Caco-2 (cell line): ENCODE data around the gene CCDC169. TPM values are rescaled to one million over a fixed set of nuclear protein-coding genes. Genes with fewer than 3 reads are reported as not detected.

Source experiments
- BruUV-seq: library from RNA; stranded (reverse); fragments of 400-500 nt; replicated peaks from 2 replicates; lab custom pipeline; 2021; lab: Mats Ljungman, UMichigan
- CTCF ChIA-PET: fragments of 300-600 bp; sonication (Branson Sonifier 250); formaldehyde crosslinking; loops from one replicate; lab custom pipeline; 2022; ENCODE audit warnings: antibody characterized with exemption; lab: Charles Lee
- POLR2A ChIA-PET: fragments of 300-600 bp; sonication (Branson Sonifier 250); formaldehyde crosslinking; loops from one replicate; lab custom pipeline; 2022; ENCODE audit warnings: antibody characterized with exemption; lab: Charles Lee
- DNase-seq, 2 experiments: peaks; one replicate each; pipeline versions ENCODE4 v3.0.0 to v3.0.0-alpha.2; 2020 to 2022
- H3K27me3 ChIP-seq: replicated peaks from 2 replicates; pipeline ENCODE4 v1.6.0; 2011; ENCODE audit warnings: low read length; ENCODE audit not compliant: control insufficient read depth, insufficient read depth
- H3K36me3 ChIP-seq: 2 replicates; pipeline ENCODE4 v1.5.1; 2011; ENCODE audit warnings: low read length; ENCODE audit not compliant: control insufficient read depth, insufficient read depth
- H3K4me1 ChIP-seq: fragments of 250-450 bp; sonication (Bioruptor Pico); 2 replicates; pipeline ENCODE4 v1.5.1; 2020; ENCODE audit warnings: mild to moderate bottlenecking
- H3K4me3 ChIP-seq: 2 replicates; pipeline ENCODE4 v1.5.1; 2011; ENCODE audit warnings: low read depth, mild to moderate bottlenecking, control low read depth, low read length
- H3K9me3 ChIP-seq: fragments of 250-450 bp; sonication (Bioruptor Pico); 2 replicates; pipeline ENCODE4 v1.5.1; 2020; ENCODE audit warnings: mild to moderate bottlenecking, moderate library complexity
- H3K27ac Mint-ChIP-seq: one replicate; pipeline ENCODE4 v1.8.0; 2022; ENCODE audit warnings: mixed read lengths; ENCODE audit not compliant: unreplicated experiment
- H3K27me3 Mint-ChIP-seq: one replicate; pipeline ENCODE4 v1.8.0; 2022; ENCODE audit warnings: mixed read lengths; ENCODE audit not compliant: insufficient read depth, unreplicated experiment
- H3K36me3 Mint-ChIP-seq: one replicate; pipeline ENCODE4 v1.8.0; 2022; ENCODE audit warnings: mild to moderate bottlenecking, mixed read lengths; ENCODE audit not compliant: insufficient read depth, unreplicated experiment
- H3K4me1 Mint-ChIP-seq: one replicate; pipeline ENCODE4 v1.8.0; 2022; ENCODE audit warnings: low read depth, mixed read lengths; ENCODE audit not compliant: unreplicated experiment
- H3K4me3 Mint-ChIP-seq: one replicate; pipeline ENCODE4 v1.8.0; 2022; ENCODE audit warnings: mild to moderate bottlenecking, moderate library complexity, mixed read lengths; ENCODE audit not compliant: unreplicated experiment
- H3K9me3 Mint-ChIP-seq: one replicate; pipeline ENCODE4 v1.8.0; 2022; ENCODE audit warnings: mixed read lengths; ENCODE audit not compliant: unreplicated experiment
- intact Hi-C: fragments of 100-400 bp; cut with micrococcal nuclease; formaldehyde crosslinking; loops from one replicate; pipeline ENCODE4 v1.10.0; 2022; ENCODE audit not compliant: unreplicated experiment
- total RNA-seq: library from RNA; stranded (reverse); gene quantifications from 2 replicates; pipeline ENCODE4 v1.2.3, GENCODE V29; 2022
- TF ChIP-seq, protein P1 (sequence below), 2 experiments: fragments of 200-600 bp in 1 of 2; IDR thresholded peaks; 1 replicate in 1 of 2; 2 replicates in 1 of 2; pipeline versions ENCODE4 v1.5.1 to v1.8.0; 2011 to 2022; ENCODE audit warnings: antibody characterized with exemption in 1 of 2, control low read depth in 1 of 2, inconsistent platforms in 1 of 2, low read depth in 1 of 2, low read length in 1 of 2, mild to moderate bottlenecking in 1 of 2, moderate library complexity in 1 of 2; ENCODE audit not compliant: insufficient read depth in 1 of 2, severe bottlenecking in 1 of 2, unreplicated experiment in 1 of 2

The CCDC169 gene
- total RNA-seq, 1 experiment from 2014 or later, result not detected

DNA sequence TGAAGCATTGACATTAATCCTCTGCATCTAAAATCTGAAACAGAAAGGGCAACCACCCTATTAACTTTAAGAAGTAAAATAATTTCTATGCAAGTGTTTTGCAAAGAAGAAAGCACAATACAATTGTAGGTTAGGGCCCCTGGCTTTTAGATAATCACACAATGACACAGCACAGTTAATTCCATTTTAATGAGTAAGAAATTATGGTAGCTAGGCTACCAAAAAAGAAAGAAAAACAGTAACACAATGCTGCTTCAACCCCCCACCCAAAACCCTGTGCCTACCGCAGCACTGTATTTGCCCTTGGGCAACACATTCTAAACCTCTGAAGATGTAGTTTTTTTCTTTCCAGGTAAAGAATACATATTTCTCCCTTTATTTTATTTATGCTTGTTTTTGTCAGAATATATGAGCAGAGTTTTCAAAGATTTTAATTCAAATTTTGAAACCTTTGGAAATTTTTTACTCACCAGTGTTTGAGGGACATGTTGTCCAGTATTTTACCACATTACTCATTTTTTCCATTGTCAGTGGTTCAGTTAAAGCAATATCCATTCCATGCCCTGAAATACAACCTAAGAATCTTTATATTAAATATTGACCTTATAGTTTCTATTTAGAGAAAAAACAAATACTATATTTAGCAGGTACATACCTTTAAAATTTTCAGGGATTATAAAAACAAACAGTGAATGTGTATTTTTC is 104.3 kb downstream of the CCDC169 start:
- DNase-seq, result no peak
- H3K27me3 ChIP-seq, result no peaks in the 10 kb centered on the region
- Mint-ChIP-seq H3K36me3 (no peaks in the 10 kb centered on the region), H3K27ac (no peak overlapping the region), H3K27me3 (peaks cover 11% of the 10 kb centered on the region), H3K4me1 (no peaks in the 10 kb centered on the region), H3K4me3 (no peak overlapping the region), H3K9me3 (no peaks in the 10 kb centered on the region)
- BruUV-seq, result no TSS peak
- POLR2A ChIA-PET, result no interaction called here
- H3K36me3 ChIP-seq, result no peaks in the 10 kb centered on the region
- no peaks in the 10 kb centered on the region for H3K4me1 ChIP-seq
- H3K4me3 ChIP-seq, result no peak overlapping the region
- CTCF ChIA-PET, result no interaction called here
- TF ChIP-seq, protein P1, sequence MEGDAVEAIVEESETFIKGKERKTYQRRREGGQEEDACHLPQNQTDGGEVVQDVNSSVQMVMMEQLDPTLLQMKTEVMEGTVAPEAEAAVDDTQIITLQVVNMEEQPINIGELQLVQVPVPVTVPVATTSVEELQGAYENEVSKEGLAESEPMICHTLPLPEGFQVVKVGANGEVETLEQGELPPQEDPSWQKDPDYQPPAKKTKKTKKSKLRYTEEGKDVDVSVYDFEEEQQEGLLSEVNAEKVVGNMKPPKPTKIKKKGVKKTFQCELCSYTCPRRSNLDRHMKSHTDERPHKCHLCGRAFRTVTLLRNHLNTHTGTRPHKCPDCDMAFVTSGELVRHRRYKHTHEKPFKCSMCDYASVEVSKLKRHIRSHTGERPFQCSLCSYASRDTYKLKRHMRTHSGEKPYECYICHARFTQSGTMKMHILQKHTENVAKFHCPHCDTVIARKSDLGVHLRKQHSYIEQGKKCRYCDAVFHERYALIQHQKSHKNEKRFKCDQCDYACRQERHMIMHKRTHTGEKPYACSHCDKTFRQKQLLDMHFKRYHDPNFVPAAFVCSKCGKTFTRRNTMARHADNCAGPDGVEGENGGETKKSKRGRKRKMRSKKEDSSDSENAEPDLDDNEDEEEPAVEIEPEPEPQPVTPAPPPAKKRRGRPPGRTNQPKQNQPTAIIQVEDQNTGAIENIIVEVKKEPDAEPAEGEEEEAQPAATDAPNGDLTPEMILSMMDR (IDR thresholded peaks at IDR 0.05; ENCODE audit: insufficient read depth in 1 of 2, low read depth in 1 of 2, low read length in 1 of 2, severe bottlenecking in 1 of 2, unreplicated experiment in 1 of 2), result no peak
- intact Hi-C loops, result no loop called here
- 0 out of 2 replicates have a peak, but pooled peaks cover 3% of the 10 kb centered on the region for H3K9me3 ChIP-seq

DNA sequence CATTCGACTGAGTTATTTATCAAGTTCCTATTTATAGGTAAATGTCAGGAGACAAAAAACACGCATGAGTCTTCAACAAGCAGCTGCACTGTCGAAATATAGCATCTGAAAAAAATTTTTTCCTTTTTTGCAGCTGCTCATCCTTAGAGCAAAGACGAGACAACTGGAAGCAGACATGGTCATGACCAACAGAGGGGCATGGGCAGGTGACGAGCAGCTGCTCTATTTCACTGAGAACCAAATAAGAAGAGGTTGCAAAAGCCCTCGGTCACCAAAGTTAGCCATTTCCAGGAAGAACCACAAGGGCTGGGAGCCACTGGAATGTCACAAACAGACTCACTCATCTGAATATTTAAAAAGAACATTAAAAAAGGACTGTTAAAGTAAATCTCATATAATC is 105.4 kb downstream of the CCDC169 start:
- H3K4me3 Mint-ChIP-seq, result no peak overlapping the region
- intact Hi-C loops, result no loop called here
- H3K36me3 Mint-ChIP-seq, result no peaks in the 10 kb centered on the region
- Histone ChIP-seq H3K9me3 (0 out of 2 replicates have a peak, but pooled peaks cover 3% of the 10 kb centered on the region), H3K27me3 (no peaks in the 10 kb centered on the region), H3K4me3 (no peak overlapping the region), H3K36me3 (no peaks in the 10 kb centered on the region), H3K4me1 (no peaks in the 10 kb centered on the region)
- no peak for DNase-seq
- no peaks in the 10 kb centered on the region for H3K9me3 Mint-ChIP-seq
- no peaks in the 10 kb centered on the region for H3K4me1 Mint-ChIP-seq
- H3K27me3 Mint-ChIP-seq, result peaks cover 10% of the 10 kb centered on the region
- no TSS peak for BruUV-seq
- POLR2A ChIA-PET, result no interaction called here
- H3K27ac Mint-ChIP-seq, result no peak overlapping the region
- CTCF ChIA-PET, result no interaction called here
- TF ChIP-seq, protein P1 (IDR thresholded peaks at IDR 0.05; ENCODE audit: insufficient read depth in 1 of 2, low read depth in 1 of 2, low read length in 1 of 2, severe bottlenecking in 1 of 2, unreplicated experiment in 1 of 2), result no peak

DNA sequence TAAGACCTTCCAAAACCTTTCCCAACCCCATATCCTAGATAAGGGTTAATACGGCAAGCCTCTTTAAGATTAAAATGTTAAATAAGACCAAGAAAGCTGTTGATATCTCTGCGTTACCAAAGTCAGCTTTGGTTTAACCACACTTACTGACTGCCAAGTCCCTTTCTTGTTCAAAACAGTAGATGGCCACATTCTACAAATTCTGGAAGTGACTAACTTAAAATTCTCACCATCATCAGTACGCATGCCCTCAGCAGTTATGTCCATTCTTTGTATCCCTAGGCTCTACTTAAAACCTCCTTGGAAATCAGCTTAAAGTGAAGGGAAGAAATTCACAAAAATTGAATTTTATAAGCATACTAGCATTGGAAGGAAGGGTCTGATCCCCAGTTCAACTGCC is 106.8 kb downstream of the CCDC169 start:
- intact Hi-C loops, result loop anchor here (1.0 kb wide), 1 partner anchor 85 kb away; no protein-coding TSS in a partner anchor
- no peak overlapping the region for H3K4me3 Mint-ChIP-seq
- no peaks in the 10 kb centered on the region for H3K4me1 Mint-ChIP-seq
- H3K36me3 ChIP-seq, result no peaks in the 10 kb centered on the region
- ChIA-PET POLR2A (no interaction called here), CTCF (interaction anchor here (0.6 kb wide), 1 partner anchor 87 kb away, joined by 3 read pairs; no protein-coding TSS in a partner anchor)
- TF ChIP-seq, protein P1 (IDR thresholded peaks at IDR 0.05; ENCODE audit: insufficient read depth in 1 of 2, low read depth in 1 of 2, low read length in 1 of 2, severe bottlenecking in 1 of 2, unreplicated experiment in 1 of 2), result no peak
- H3K4me1 ChIP-seq, result no peaks in the 10 kb centered on the region
- no peaks in the 10 kb centered on the region for H3K9me3 Mint-ChIP-seq
- BruUV-seq, result no TSS peak
- DNase-seq, result no peak
- H3K4me3 ChIP-seq, result no peak overlapping the region
- H3K9me3 ChIP-seq, result 0 out of 2 replicates have a peak, but pooled peaks cover 3% of the 10 kb centered on the region
- no peaks in the 10 kb centered on the region for H3K27me3 ChIP-seq
- no peaks in the 10 kb centered on the region for H3K36me3 Mint-ChIP-seq
- no peak overlapping the region for H3K27ac Mint-ChIP-seq
- peaks cover 9% of the 10 kb centered on the region for H3K27me3 Mint-ChIP-seq
